ENCODE measurements around the gene PDZRN3. TPM values are rescaled to one million over a fixed set of nuclear protein-coding genes. Genes with fewer than 3 reads are reported as not detected.

PDZRN3 gene
- total RNA-seq, 2 experiments from 2014 or later = not detected

- CTCF ChIA-PET = no interaction called here
- Mint-ChIP-seq H3K4me3 (no peak overlapping the region), H3K36me3 (ENCODE audit: low read depth) (no peaks in the 10 kb centered on the region)
Measured at GRCh38 chr3:73657186-73657585, 32.4 kb upstream of the PDZRN3 start.

DNA sequence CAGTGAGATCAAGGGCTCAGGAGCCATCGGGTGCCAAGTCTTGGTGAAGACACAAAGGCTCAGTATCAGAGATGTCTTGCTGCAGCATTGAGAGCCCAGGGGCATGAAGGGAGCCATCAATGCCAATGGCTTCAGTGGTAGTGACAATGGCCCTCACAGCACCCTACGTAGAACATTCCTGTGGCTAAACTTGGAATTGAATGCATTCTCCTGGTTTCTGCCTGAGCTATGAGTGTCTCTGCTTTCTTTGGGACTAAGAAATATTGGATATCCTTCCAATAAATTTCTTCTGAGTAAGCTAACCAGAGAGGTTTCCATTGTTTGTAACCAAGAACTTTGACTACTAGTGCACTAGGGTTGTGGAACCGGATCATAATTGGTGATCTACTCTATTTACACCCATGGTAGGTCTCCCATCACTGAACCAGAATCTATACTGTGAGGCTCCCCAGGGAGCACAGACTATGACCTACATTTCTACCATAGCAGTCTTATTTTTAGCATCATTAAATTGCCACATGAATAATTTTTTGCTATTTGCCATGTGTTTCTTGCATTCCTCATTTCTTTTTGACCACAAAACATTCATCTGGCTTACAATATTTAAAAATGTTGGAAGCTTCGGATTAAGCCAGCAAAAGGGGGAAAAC lies 31.6 kb upstream of the PDZRN3 start:
- TF ChIP-seq CTCF (IDR thresholded peaks at IDR 0.05) = no peak
- ATAC-seq (no peak), DNase-seq (no peak)
- Mint-ChIP-seq H3K27ac (no peak overlapping the region), H3K27me3 (no peaks in the 10 kb centered on the region), H3K4me3 (no peak overlapping the region), H3K36me3 (ENCODE audit: low read depth) (no peaks in the 10 kb centered on the region), H3K4me1 (ENCODE audit: low read depth) (no peaks in the 10 kb centered on the region), H3K9me3 (peaks cover 2% of the 10 kb centered on the region)
- intact Hi-C loops (cut with micrococcal nuclease) = no loop called here
- POLR2A ChIA-PET = no interaction called here
- CTCF ChIA-PET = no interaction called here

More at GRCh38 chr3:73657186-73657585, 32.4 kb upstream of the PDZRN3 start:
- Mint-ChIP-seq H3K9me3 (peaks cover 2% of the 10 kb centered on the region), H3K27ac (no peak overlapping the region), H3K4me1 (ENCODE audit: low read depth) (no peaks in the 10 kb centered on the region), H3K27me3 (no peaks in the 10 kb centered on the region)
- intact Hi-C loops (cut with micrococcal nuclease) = no loop called here
- DNase-seq = no peak
- TF ChIP-seq CTCF (IDR thresholded peaks at IDR 0.05) = no peak
- no peak for ATAC-seq
- POLR2A ChIA-PET = no interaction called here

DNA sequence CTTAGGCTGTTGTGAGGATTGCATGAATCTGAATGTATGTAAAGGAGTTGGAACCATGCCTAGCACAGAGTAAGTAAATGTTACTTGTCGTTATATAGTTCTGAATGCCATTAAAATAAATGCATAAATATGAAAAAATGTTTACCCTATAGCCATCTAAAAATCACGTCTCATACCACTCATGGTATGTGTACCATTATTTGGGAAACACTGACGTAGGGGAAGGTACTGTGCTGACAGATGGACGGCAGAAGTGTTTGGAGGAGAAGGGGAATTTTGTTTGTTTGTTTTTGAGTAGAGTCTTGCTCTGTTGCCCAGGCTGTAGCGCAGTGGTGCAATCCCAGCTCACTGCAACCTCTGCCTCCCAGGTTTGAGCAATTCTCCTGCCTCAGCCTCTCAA lies 30.5 kb upstream of the PDZRN3 start:
- TF ChIP-seq CTCF (IDR thresholded peaks at IDR 0.05) = no peak
- Mint-ChIP-seq H3K4me3 (no peak overlapping the region), H3K4me1 (ENCODE audit: low read depth) (no peaks in the 10 kb centered on the region), H3K36me3 (ENCODE audit: low read depth) (no peaks in the 10 kb centered on the region), H3K27me3 (no peaks in the 10 kb centered on the region), H3K27ac (no peak overlapping the region), H3K9me3 (peaks cover 2% of the 10 kb centered on the region)
- DNase-seq = no peak
- ChIA-PET CTCF (no interaction called here), POLR2A (no interaction called here)
- no peak for ATAC-seq
- intact Hi-C loops (cut with micrococcal nuclease) = no loop called here

DNA sequence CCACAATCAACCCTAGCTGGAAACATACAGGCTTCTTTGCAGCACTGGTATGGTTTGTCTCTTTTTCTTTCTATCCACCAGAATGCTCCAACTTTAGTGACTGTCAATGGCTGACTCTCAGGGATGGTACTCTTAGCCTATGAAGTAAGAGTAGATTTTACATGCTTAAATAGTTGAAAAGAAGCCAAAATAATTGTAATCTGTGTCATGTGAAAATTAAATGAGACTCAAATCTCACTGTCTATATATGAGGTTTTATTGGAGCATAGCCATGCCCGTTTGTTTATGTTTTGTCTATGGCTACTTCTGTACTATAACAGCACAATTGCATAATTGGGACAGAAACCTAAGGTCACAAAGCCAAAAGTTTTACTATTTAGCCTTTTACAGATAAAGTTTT lies 29.1 kb upstream of the PDZRN3 start:
- no peak overlapping the region for H3K27ac Mint-ChIP-seq
- ATAC-seq = no peak
- POLR2A ChIA-PET = no interaction called here
- peaks cover 2% of the 10 kb centered on the region for H3K9me3 Mint-ChIP-seq
- CTCF ChIA-PET = no interaction called here
- H3K27me3 Mint-ChIP-seq = no peaks in the 10 kb centered on the region
- H3K36me3 Mint-ChIP-seq (ENCODE audit: low read depth) = no peaks in the 10 kb centered on the region
- intact Hi-C loops (cut with micrococcal nuclease) = no loop called here
- H3K4me3 Mint-ChIP-seq = no peak overlapping the region
- DNase-seq = no peak
- TF ChIP-seq CTCF (IDR thresholded peaks at IDR 0.05) = no peak
- H3K4me1 Mint-ChIP-seq (ENCODE audit: low read depth) = no peaks in the 10 kb centered on the region

DNA sequence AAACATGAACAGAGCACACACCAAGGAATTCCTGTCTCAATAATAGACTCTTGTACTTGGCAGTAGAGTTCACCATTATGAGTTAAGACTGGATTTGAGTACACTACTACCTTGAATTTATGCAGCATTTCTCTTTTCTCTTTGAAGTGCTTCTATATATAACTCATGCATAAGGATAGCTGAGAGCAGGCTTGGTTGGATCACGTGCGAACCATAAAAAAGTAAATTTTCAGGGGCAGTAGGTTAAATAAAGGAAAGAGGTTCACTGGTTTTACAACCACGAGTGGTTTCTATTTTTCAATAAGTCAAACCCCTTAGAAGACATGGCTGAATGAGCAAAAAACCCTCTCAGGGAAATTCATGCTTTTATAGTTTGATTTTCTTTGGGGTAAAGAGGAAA lies 28.6 kb upstream of the PDZRN3 start:
- Mint-ChIP-seq H3K27ac (no peak overlapping the region), H3K9me3 (peaks cover 2% of the 10 kb centered on the region), H3K27me3 (no peaks in the 10 kb centered on the region), H3K36me3 (ENCODE audit: low read depth) (no peaks in the 10 kb centered on the region), H3K4me3 (no peak overlapping the region), H3K4me1 (ENCODE audit: low read depth) (no peaks in the 10 kb centered on the region)
- CTCF ChIA-PET = no interaction called here
- POLR2A ChIA-PET = no interaction called here
- DNase-seq (no peak), ATAC-seq (no peak)
- TF ChIP-seq CTCF (IDR thresholded peaks at IDR 0.05) = no peak
- intact Hi-C loops (cut with micrococcal nuclease) = no loop called here

Measured in activated CD8-positive, alpha-beta T cell treated with anti-CD3 and anti-CD28 coated beads for 36 hours (primary cell).